GM23338 (cell line): ENCODE results near the gene MAP2K4.

Experiments used
- CREB1 ChIP-seq: fragments of 250-450 bp; sonication (Bioruptor Pico); IDR thresholded peaks from 2 replicates; pipeline ENCODE4 v1.5.0; 2020; ENCODE audit warnings: low read depth, mild to moderate bottlenecking, moderate library complexity
- CTCF ChIP-seq, 2 experiments: fragments of 200-600 bp in 1 of 2; sonication (generic) in 1 of 2; conservative IDR thresholded peaks; 2 replicates each; pipeline versions ENCODE4 v1.5.1 to v1.6.1; 2016 to 2017; ENCODE audit warnings: antibody characterized with exemption in 2 of 2, low read depth in 2 of 2, mild to moderate bottlenecking in 2 of 2, moderate library complexity in 1 of 2
- ETS1 ChIP-seq: IDR thresholded peaks from 2 replicates; pipeline ENCODE4 v1.6.1; 2016; ENCODE audit warnings: antibody characterized with exemption
- EZH2 ChIP-seq: fragments of 200-600 bp; sonication (generic); IDR thresholded peaks from one replicate; pipeline ENCODE4 v1.8.0; 2017; ENCODE audit warnings: antibody characterized with exemption, mild to moderate bottlenecking, low read depth; ENCODE audit not compliant: unreplicated experiment
- EZH2phosphoT487 ChIP-seq: fragments of 200-600 bp; sonication (generic); IDR thresholded peaks from one replicate; pipeline ENCODE4 v1.8.1; 2018; ENCODE audit warnings: antibody characterized with exemption; ENCODE audit not compliant: unreplicated experiment
- JUNB ChIP-seq: IDR thresholded peaks from one replicate; pipeline ENCODE4 v1.6.1; 2016; ENCODE audit warnings: antibody characterized with exemption; ENCODE audit not compliant: unreplicated experiment
- NANOG ChIP-seq: IDR thresholded peaks from 2 replicates; pipeline ENCODE4 v1.6.1; 2016; ENCODE audit warnings: antibody characterized with exemption, borderline replicate concordance
- POLR2AphosphoS5 ChIP-seq: IDR thresholded peaks from 2 replicates; pipeline ENCODE4 v1.6.1; 2016; ENCODE audit warnings: antibody characterized with exemption, low read depth
- REST ChIP-seq: IDR thresholded peaks from one replicate; pipeline ENCODE4 v1.6.1; 2018; ENCODE audit warnings: antibody characterized with exemption; ENCODE audit not compliant: unreplicated experiment
- STAT1 ChIP-seq: IDR thresholded peaks from one replicate; pipeline ENCODE4 v1.6.1; 2016; ENCODE audit warnings: antibody characterized with exemption; ENCODE audit not compliant: unreplicated experiment
- ZNF114 ChIP-seq: fragments of 250-450 bp; sonication (Bioruptor Pico); IDR thresholded peaks from 2 replicates; pipeline ENCODE4 v1.5.0; 2020; ENCODE audit warnings: mild to moderate bottlenecking, moderate library complexity
- ZNF331 ChIP-seq: fragments of 250-450 bp; sonication (Bioruptor Pico); IDR thresholded peaks from 2 replicates; pipeline ENCODE4 v1.5.0; 2020; ENCODE audit warnings: low read depth, mild to moderate bottlenecking, moderate library complexity
- ZNF462 ChIP-seq: fragments of 250-450 bp; sonication (Bioruptor Pico); IDR thresholded peaks from 2 replicates; pipeline ENCODE4 v1.5.0; 2020; ENCODE audit warnings: mild to moderate bottlenecking, moderate library complexity

GRCh38 chr17:12074346-12074745 lies 53.7 kb downstream of the MAP2K4 start:
- TF ChIP-seq CTCF (conservative IDR thresholded peaks at IDR 0.05; ENCODE audit: low read depth in 2 of 2) (no peak), ETS1 (no peak), POLR2AphosphoS5 (no peak), REST (no peak), EZH2phosphoT487 (no peak), ZNF331 (CRISPR knock-in tag) (no peak), ZNF462 (CRISPR knock-in tag) (no peak), EZH2 (no peak), ZNF114 (CRISPR knock-in tag) (no peak), CREB1 (CRISPR knock-in tag) (no peak), STAT1 (no peak), NANOG (no peak), JUNB (no peak)
